Activated naive CD4-positive, alpha-beta T cell treated with anti-CD3 and anti-CD28 coated beads, Interleukin-2, amount 10 ng/mL, durations not matched to agents 7 days and 5 days (primary cell): ENCODE results near the gene VWCE.
A peak's percentile ranks its signal among the peaks of the same experiment; 100 is the strongest.

Source experiments
- CTCF ChIA-PET: fragments of 350-600 bp; sonication (Branson Sonifier 250); formaldehyde crosslinking; loops from one replicate; lab custom pipeline; 2021; ENCODE audit warnings: antibody characterized with exemption; lab: Charles Lee
- DNase-seq: peaks from one replicate; pipeline ENCODE4 v3.0.0-alpha.2; 2020
- H3K27ac Mint-ChIP-seq: one replicate; pipeline ENCODE4 v1.8.0; 2021; ENCODE audit warnings: mild to moderate bottlenecking, moderate library complexity, mixed read lengths
- H3K27me3 Mint-ChIP-seq: one replicate; pipeline ENCODE4 v1.8.0; 2021; ENCODE audit warnings: mild to moderate bottlenecking, mixed read lengths
- H3K36me3 Mint-ChIP-seq: one replicate; pipeline ENCODE4 v1.8.0; 2021; ENCODE audit warnings: mixed read lengths
- H3K4me1 Mint-ChIP-seq: one replicate; pipeline ENCODE4 v1.8.0; 2021; ENCODE audit warnings: mixed read lengths
- H3K4me3 Mint-ChIP-seq: one replicate; pipeline ENCODE4 v1.8.0; 2021; ENCODE audit warnings: mild to moderate bottlenecking, moderate library complexity, mixed read lengths
- H3K9me3 Mint-ChIP-seq: one replicate; pipeline ENCODE4 v1.8.0; 2021; ENCODE audit warnings: mixed read lengths

VWCE gene

DNA sequence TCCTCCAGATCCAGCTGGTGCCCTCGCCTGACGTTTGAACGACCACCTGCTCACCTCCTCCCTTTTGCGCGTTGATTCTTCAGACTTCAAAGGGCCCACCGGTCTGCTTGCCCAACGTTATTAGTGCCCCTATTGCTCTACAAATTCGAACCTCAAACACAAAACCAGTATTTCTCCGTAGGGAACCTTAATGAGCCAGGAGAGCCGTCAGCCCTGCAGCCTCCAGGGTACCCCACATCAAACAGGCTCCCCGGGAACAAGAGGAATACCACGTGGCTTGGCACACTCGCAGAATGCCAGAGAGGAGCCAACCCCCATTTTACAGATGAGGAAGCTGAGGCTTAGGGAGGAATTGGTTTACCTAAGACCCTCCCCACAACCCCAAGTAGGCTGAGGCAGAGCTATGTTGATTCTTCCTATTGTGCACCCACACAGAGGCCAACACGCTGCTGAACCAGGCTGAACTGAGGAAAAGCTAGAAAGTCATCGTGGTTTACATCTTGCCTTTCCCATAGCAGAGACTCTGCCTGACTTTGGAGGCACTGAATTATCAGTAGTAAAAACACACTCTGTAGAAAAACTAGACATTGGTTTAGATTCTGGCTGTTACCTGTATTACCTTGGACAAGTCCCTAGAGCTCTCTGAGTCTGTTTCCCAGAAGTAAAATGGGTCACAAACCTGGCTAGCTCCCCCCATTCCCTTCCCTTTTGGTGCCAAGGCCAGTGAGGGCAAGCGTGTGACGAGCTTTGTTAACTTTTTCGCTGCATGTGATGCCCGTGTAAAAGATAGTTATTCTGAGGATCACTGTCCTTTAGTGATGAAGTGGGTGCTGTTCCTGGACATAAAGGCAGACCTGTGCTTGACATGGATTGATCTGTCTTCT, 38.7 kb upstream of the VWCE start:
- CTCF ChIA-PET, result interaction anchor here (0.6 to 9.9 kb wide), 9 partner anchors 14 to 112 kb away, joined by 3 to 309 read pairs (median 6); partner anchors contain the start of genes CPSF7, CYB561A3, TMEM138 and TMEM216
- Mint-ChIP-seq H3K27me3 (no peaks in the 10 kb centered on the region), H3K9me3 (no peaks in the 10 kb centered on the region), H3K4me3 (peak overlapping the region; percentile 93), H3K36me3 (peaks cover 27% of the 10 kb centered on the region), H3K4me1 (peaks cover 68% of the 10 kb centered on the region), H3K27ac (peak overlapping the region; percentile 97)
- peak; percentile 34 for DNase-seq

DNA sequence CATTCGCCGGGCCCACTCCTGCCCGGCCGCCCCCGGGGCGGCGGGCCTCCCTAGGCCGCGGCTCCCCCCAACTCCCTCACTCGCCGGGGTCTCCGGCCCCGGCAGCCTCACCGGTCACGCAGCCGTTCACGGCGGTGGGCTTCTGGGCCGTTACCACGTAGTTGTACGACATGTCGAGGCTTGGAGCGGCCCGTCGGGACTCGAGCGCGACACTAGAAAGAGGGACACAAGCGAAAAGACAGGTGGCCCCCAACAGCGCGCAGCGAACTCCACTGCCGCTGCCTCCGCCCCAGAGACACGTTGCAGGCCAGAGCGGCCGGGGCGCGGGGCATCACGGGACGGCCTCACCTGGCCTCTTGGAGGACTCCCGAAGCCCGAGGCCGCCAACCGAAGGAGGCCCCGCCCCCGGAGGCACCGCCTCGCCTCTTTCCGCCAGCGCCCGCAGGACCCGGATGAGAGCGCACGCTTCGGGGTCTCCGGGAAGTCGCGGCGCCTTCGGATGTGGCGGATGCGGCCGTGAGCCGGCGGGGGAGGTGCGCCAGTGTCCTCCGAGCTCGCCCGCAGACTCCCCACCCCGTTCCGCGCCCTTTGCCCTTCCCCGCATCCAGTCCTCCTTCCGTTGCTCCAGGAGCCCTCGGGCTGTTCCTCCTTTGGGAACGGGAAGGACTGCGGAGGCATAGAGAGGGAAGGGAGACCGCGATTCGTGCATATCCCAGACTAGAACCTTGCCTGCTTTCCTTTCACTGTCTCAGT, 37.9 kb upstream of the VWCE start, which contains the start of the genes DDB1 and TKFC:
DDB1 (minus strand) TSS at position 309 of the 753 bp plus-strand sequence; CDS start at position 172, 137 bp downstream.
TKFC (plus strand) TSS at position 432 of the 753 bp plus-strand sequence. CDS start 1,501 bp downstream, outside the sequence.
- peaks cover 72% of the 10 kb centered on the region for H3K4me1 Mint-ChIP-seq
- peaks cover 32% of the 10 kb centered on the region for H3K36me3 Mint-ChIP-seq
- CTCF ChIA-PET, result interaction anchor here (1.1 to 9.9 kb wide), 6 partner anchors 29 to 103 kb away, joined by 3 to 309 read pairs (median 8); partner anchors contain the start of genes CPSF7, CYB561A3, TMEM138 and TMEM216
- DNase-seq, result peak; percentile 98
- no peaks in the 10 kb centered on the region for H3K9me3 Mint-ChIP-seq
- peak within 1 kb of the TSS; percentile 97 for H3K27ac Mint-ChIP-seq
- no peaks in the 10 kb centered on the region for H3K27me3 Mint-ChIP-seq
- H3K4me3 Mint-ChIP-seq, result peak within 1 kb of the TSS; percentile 93

DNA sequence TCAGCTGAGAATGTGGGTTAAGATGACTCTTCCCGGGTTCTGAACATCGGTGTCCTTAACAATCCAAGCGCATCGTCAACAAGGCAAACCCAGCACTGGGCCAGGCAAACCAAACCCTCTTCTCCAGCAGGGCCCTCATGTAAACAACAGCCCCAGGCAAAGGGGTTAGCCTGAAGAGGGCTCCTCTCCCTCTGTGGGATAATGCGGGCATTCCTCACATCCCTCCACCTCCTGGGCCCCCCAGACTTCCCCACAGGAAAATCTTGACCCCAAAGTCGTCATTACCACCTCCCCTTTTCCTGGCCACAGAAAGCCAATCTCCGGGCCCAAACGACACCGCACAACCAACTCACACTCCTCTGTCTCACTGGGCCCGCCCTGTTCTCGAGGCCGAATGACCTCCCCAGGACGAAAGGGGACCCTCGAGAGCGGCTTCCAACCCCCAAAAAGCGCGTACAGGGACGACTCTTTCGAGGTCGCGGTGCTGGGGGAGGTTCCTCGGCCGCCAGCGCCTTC, 37.2 kb upstream of the VWCE start:
- H3K9me3 Mint-ChIP-seq, result no peaks in the 10 kb centered on the region
- no peaks in the 10 kb centered on the region for H3K27me3 Mint-ChIP-seq
- CTCF ChIA-PET, result interaction anchor here (1.6 kb wide), 1 partner anchor 53 kb away, joined by 5 read pairs; no protein-coding TSS in a partner anchor
- peaks cover 74% of the 10 kb centered on the region for H3K4me1 Mint-ChIP-seq
- H3K4me3 Mint-ChIP-seq, result peak overlapping the region; percentile 93
- DNase-seq, result peak; percentile 37
- peaks cover 38% of the 10 kb centered on the region for H3K36me3 Mint-ChIP-seq
- peak overlapping the region; percentile 97 for H3K27ac Mint-ChIP-seq

DNA sequence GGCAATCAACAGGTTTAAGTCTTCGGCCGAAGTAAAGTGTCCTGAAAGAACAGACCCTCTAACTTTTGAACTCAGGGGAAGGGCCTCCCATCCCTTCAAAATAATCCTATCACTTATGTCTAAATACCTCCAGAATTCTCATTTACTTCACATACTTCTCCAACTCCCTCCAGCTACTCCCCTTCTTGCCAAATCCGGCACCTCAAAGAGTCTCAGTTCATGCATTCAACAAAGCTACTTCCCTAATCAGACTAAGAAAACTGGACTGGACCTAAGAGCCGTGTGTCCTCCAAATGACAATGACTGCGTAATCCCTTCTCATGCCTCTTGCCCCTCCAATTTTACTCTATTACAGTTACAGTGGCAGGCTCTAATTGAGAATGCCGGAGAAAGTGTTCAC, 36.5 kb upstream of the VWCE start:
- H3K27me3 Mint-ChIP-seq, result no peaks in the 10 kb centered on the region
- peaks cover 68% of the 10 kb centered on the region for H3K4me1 Mint-ChIP-seq
- H3K9me3 Mint-ChIP-seq, result no peaks in the 10 kb centered on the region
- peak overlapping the region; percentile 97 for H3K27ac Mint-ChIP-seq
- DNase-seq, result no peak
- peaks cover 38% of the 10 kb centered on the region for H3K36me3 Mint-ChIP-seq
- H3K4me3 Mint-ChIP-seq, result peak overlapping the region; percentile 93
- CTCF ChIA-PET, result interaction anchor here (1.6 kb wide), 1 partner anchor 54 kb away, joined by 5 read pairs; no protein-coding TSS in a partner anchor

DNA sequence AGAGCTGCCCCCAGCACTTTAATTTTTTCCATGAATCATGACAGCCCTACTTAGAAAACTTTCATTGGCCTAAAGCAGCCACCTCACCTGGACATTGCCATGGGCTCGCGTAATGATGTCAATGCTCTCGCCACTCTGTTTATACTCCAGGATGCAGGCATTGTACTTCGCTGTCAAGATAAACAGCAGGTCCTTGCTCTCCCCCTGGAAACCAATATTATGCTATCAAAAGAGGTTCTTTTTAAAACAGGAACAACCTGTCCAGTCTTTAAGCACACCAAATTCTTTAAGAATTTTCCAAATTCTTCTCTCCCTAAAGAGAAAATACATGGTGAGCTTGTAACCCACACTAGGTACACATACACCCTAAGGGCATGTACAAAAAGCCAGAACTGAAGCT, 34.8 kb upstream of the VWCE start:
- no peak for DNase-seq
- H3K36me3 Mint-ChIP-seq, result peaks cover 55% of the 10 kb centered on the region
- no peaks in the 10 kb centered on the region for H3K27me3 Mint-ChIP-seq
- H3K4me3 Mint-ChIP-seq, result no peak overlapping the region
- H3K27ac Mint-ChIP-seq, result no peak overlapping the region
- CTCF ChIA-PET, result interaction anchor here (0.7 to 1.6 kb wide), 3 partner anchors 56 to 499 kb away, joined by 3 to 6 read pairs (median 3); no protein-coding TSS in a partner anchor
- H3K4me1 Mint-ChIP-seq, result peaks cover 52% of the 10 kb centered on the region
- H3K9me3 Mint-ChIP-seq, result no peaks in the 10 kb centered on the region

DNA sequence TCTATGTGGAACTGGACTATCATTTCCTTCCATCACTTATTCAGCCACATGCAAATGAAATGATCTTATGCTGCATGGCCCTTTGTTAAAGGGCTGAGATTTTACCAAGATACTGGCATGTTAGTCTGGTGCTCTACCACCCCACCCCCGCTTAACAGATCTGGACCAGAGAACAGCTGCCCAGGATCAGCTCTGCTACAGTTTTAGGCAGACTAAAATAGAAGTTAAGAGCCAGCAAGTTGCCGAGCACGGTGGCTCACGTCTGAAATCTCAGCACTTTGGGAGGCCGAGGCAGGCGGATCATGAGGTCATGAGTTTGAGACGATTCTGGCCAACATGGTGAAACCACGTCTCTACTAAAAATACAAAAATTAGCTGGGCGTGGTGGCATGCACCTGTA, 33.2 kb upstream of the VWCE start:
- Mint-ChIP-seq H3K36me3 (peaks cover 68% of the 10 kb centered on the region), H3K27me3 (no peaks in the 10 kb centered on the region), H3K4me3 (no peak overlapping the region), H3K9me3 (no peaks in the 10 kb centered on the region), H3K27ac (peak overlapping the region; percentile 45), H3K4me1 (peaks cover 40% of the 10 kb centered on the region)
- CTCF ChIA-PET, result interaction anchor here (1.3 to 2.9 kb wide), 5 partner anchors 8 to 497 kb away, joined by 3 to 15 read pairs (median 3); no protein-coding TSS in a partner anchor
- DNase-seq, result no peak

DNA sequence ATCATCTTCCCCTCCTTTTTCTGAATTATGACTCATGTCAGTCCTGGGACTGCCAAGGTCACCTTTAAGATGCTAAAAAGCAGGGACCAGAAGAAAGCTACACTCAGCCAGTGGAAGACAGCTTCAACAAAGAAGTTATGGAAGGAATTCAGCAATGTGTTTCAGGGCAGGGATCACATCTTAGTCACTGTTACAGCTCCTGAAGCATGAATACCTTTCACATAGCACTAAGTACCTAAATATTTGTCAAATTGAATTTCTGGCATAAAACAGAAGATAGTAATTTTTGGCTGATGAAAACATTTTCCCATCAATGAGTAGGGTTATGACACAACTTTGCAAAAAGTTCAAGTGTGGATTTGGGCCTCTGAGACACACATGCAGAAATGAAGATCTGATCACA, 32.6 kb upstream of the VWCE start:
- Mint-ChIP-seq H3K4me1 (peaks cover 38% of the 10 kb centered on the region), H3K27ac (no peak overlapping the region), H3K9me3 (no peaks in the 10 kb centered on the region), H3K36me3 (peaks cover 72% of the 10 kb centered on the region), H3K27me3 (no peaks in the 10 kb centered on the region), H3K4me3 (no peak overlapping the region)
- CTCF ChIA-PET, result interaction anchor here (0.7 to 2.9 kb wide), 7 partner anchors 9 to 497 kb away, joined by 3 to 15 read pairs (median 3); no protein-coding TSS in a partner anchor
- no peak for DNase-seq

DNA sequence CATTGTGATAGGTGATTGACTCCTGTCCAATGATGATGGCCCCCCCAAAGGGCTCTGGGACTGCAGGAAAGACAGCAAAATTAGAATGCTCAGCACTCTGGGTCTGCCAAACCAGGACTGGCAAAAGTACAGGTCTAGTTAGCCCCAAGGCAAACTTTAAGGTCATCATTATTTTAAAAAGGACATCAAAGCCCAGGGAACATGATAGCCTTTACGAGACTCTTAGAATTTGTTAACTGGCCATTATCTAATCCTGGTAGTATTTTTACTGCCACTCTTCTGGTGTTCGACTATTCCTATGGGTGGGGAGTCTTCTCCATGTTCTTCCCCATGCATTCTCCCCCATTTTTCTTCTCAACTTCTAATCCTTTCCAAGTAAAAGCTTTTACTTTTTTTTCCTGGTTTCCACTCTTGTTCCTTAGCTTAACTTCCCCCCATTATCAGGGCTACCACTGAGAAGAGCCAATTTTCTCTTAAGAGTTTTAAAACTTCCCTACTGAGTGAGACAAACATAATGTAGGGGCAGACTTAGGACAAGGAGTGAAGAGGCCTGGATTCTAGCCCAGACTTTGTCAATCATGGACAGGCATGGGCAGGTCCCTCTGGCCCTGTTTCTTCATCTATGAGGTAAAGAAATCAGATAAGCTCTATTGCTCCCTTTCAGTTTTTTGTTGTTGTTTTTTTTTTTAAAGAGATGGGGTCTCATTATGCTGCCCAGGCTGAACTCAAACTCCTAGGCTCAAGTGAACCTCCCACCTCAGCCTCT, 30.7 kb upstream of the VWCE start:
- no peak for DNase-seq
- H3K4me3 Mint-ChIP-seq, result no peak overlapping the region
- no peaks in the 10 kb centered on the region for H3K9me3 Mint-ChIP-seq
- H3K36me3 Mint-ChIP-seq, result peaks cover 74% of the 10 kb centered on the region
- H3K27me3 Mint-ChIP-seq, result no peaks in the 10 kb centered on the region
- H3K4me1 Mint-ChIP-seq, result peaks cover 21% of the 10 kb centered on the region
- CTCF ChIA-PET, result interaction anchor here (0.6 to 2.9 kb wide), 2 partner anchors 11 to 63 kb away, joined by 3 to 15 read pairs; no protein-coding TSS in a partner anchor
- peak overlapping the region; percentile 19 for H3K27ac Mint-ChIP-seq

DNA sequence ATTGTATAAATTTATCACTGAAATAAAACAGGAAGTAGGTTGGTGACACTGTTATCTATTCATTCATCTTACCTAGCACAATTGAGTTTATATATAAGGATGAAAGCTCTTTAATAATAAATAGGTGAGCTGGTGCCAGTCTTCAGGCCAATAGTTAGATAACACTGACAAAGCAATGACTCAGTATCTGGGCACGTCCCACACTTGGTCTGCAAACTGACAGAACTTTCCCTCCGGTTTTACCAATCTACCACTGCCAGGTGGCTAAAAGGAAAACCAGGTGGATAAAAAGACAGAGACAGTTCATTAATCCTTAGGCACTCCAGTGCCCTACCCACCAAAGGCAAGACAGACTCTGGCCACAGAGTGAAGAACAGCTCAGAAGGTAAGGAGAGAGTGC, 20.1 kb upstream of the VWCE start:
- Mint-ChIP-seq H3K9me3 (no peaks in the 10 kb centered on the region), H3K4me3 (no peak overlapping the region), H3K27ac (no peak overlapping the region), H3K27me3 (no peaks in the 10 kb centered on the region), H3K36me3 (peaks cover 45% of the 10 kb centered on the region), H3K4me1 (no peaks in the 10 kb centered on the region)
- CTCF ChIA-PET, result interaction anchor here (1.4 to 2.3 kb wide), 2 partner anchors 61 to 70 kb away, joined by 4 to 10 read pairs; no protein-coding TSS in a partner anchor
- DNase-seq, result no peak

DNA sequence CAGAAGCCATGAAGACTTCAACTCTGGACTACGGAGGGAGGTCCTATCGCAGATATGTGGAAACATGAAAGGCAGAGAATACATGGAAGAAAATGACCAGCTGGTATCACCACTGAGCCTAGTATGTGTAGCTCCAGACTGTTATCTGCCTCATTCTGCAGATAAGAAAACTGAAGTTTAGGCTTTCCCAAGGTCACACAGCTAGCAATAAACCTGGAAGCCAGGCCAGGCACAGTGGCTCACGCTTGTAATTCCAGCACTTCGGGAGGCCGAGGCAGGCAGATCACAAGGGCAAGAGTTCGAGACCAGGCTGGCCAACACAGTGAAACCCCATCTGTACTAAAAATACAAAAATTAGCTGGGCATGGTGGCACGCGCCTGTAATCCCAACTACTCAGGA, 15.6 kb upstream of the VWCE start:
- CTCF ChIA-PET, result interaction anchor here (0.6 to 1.6 kb wide), 3 partner anchors 14 to 25 kb away, joined by 3 to 4 read pairs (median 3); no protein-coding TSS in a partner anchor
- no peak overlapping the region for H3K27ac Mint-ChIP-seq

DNA sequence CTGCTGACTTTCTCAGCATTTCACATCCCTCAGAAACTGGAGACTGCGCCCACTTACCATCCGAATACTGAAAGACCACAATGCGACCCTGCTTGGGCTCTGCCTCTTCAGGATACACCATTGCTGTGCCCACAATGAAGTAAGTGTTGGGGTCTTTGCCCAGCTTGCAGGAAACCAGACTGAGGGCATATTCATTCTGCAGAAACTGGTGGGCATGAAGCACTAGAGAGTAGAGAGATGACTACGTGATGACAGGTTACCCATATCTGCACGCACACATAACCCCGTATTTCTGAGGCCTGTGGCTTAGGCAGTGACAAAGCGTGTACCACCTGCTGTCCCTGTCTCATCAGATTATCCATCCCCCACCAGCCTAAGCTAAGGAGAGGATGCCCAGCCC, 14.6 kb upstream of the VWCE start:
- Mint-ChIP-seq H3K9me3 (no peaks in the 10 kb centered on the region), H3K27ac (no peak overlapping the region), H3K4me1 (no peaks in the 10 kb centered on the region), H3K36me3 (peaks cover 37% of the 10 kb centered on the region), H3K4me3 (no peak overlapping the region), H3K27me3 (no peaks in the 10 kb centered on the region)
- DNase-seq, result no peak
- CTCF ChIA-PET, result interaction anchor here (1.0 kb wide), 1 partner anchor 26 kb away, joined by 3 read pairs; no protein-coding TSS in a partner anchor

More for the DNA sequence above, 15.6 kb upstream of the VWCE start:
- Mint-ChIP-seq H3K4me3 (no peak overlapping the region), H3K36me3 (peaks cover 37% of the 10 kb centered on the region), H3K9me3 (no peaks in the 10 kb centered on the region), H3K27me3 (no peaks in the 10 kb centered on the region), H3K4me1 (no peaks in the 10 kb centered on the region)
- DNase-seq, result no peak

DNA sequence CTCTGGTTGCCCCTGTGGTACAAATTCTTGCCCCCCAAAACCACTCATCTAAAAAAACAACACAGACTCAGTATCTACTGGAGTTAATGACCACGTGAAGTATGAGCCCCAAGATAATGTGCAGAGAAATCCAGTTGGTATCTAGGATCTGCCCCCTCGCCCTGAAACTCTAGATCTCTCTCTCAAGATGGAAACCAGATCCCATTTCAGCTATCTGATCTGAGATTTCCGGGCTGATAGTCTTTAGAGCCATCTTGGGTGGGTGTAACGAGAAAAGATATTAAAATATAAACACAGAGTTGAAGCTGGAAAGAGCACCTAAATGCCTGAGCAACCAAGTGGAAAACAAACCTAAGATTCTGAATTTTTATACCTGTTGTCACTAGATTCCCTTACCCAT, 14.0 kb upstream of the VWCE start:
- CTCF ChIA-PET, result interaction anchor here (1.0 to 1.3 kb wide), 3 partner anchors 14 to 76 kb away, joined by 3 to 5 read pairs (median 4); partner anchors contain the start of gene VWCE

DNA sequence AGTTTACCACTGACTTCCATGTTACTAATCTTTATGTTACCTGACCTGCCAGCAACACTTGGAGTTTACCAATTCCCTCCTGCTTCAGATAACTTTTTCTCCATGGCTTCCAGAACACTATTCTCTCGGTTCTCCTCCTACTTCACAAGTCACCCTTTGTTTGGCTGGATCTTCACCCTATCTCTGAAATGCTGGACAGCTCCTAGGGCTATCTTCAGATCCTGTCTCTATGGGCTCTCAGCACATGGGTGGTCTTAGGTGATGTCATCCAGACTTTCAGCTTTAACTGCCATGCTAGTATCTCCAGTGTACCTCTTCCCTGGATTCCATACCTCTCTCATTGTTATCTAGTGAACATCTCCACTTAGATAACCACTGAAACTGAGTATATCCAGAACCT, 12.2 kb upstream of the VWCE start:
- no peak for DNase-seq
- Mint-ChIP-seq H3K27me3 (no peaks in the 10 kb centered on the region), H3K27ac (no peak overlapping the region), H3K36me3 (peaks cover 36% of the 10 kb centered on the region), H3K9me3 (no peaks in the 10 kb centered on the region), H3K4me3 (no peak overlapping the region), H3K4me1 (no peaks in the 10 kb centered on the region)
- CTCF ChIA-PET, result no interaction called here

More for the DNA sequence above, 14.0 kb upstream of the VWCE start:
- Mint-ChIP-seq H3K27ac (no peak overlapping the region), H3K4me3 (no peak overlapping the region), H3K27me3 (no peaks in the 10 kb centered on the region), H3K4me1 (no peaks in the 10 kb centered on the region), H3K36me3 (peaks cover 36% of the 10 kb centered on the region), H3K9me3 (no peaks in the 10 kb centered on the region)
- no peak for DNase-seq
